GM11168 (cell line): ENCODE results near the gene PRRT4.

Experiments used
- in situ Hi-C: fragments of 300-500 bp; cut with MboI; formaldehyde crosslinking; loops from one replicate; pipeline ENCODE4 v1.12.0; 2022; ENCODE audit warnings: low sequenced_read_pairs; ENCODE audit not compliant: unreplicated experiment

The PRRT4 gene

DNA sequence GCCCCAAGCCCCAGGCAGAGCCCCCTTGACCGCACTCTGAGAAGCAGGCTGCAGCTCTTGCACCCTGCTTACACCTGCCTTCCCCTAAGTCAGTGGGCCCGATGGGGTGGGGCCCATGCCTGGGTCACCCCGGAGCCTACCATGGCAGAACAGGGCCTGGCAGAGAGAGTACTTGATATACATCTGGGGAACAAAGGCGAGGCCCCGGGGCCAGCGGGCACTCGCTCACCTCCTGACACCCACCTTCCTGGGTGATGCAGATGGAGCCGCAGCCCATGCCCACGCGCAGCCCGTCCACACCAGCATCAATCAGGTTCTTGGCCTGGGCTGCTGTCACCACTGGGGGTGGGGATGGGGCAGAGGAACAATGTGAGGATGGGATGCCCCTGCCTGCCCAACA is 34.9 kb upstream of the PRRT4 start:
- in situ Hi-C loops, result no loop called here

DNA sequence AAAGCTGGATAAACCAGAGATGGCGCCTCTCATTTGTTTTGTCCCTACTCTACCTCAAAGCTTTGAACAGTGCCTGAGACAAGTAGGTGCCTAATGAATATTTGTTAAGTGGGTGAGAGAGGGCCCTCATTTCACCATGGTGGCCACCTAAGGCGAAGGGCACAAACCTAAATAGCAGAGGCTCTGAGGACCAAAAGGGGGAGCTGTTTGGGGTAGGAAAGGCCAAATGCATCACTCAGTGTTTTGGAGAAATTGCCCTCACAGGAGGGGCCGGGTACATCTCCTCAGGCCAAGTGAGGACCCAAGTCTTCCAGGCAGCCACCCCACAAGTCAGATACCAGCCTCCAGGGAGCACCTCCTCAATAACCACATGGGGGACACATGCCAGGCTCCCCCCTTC is 34.3 kb upstream of the PRRT4 start:
- in situ Hi-C loops, result no loop called here

DNA sequence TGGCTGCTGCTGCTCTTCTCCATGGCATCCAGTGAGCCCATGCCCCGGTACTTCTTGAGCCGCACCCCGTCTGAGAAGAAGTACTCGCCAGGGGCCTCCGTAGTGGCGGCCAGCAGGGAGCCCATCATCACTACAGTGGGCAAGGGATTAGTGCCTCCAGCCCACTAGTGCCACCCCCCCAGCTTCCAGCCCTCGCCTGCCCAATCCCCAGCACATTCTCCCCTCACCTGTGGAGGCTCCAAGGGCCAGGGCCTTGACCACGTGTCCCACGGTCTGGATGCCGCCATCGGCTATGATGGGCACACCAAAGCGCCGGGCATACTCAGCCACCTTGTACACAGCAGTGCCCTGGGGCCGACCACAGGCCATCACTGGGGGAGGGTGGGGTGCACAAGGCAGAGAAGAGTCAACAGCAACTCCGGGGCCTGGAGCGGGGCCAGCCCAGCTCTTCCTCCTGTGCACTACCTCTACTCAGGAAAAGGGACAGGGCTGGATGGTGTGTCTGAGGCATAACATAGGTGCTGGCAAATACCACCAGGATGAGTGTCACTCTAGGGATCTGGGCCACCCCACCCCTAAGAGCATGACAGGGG is 33.5 kb upstream of the PRRT4 start:
- in situ Hi-C loops, result no loop called here

DNA sequence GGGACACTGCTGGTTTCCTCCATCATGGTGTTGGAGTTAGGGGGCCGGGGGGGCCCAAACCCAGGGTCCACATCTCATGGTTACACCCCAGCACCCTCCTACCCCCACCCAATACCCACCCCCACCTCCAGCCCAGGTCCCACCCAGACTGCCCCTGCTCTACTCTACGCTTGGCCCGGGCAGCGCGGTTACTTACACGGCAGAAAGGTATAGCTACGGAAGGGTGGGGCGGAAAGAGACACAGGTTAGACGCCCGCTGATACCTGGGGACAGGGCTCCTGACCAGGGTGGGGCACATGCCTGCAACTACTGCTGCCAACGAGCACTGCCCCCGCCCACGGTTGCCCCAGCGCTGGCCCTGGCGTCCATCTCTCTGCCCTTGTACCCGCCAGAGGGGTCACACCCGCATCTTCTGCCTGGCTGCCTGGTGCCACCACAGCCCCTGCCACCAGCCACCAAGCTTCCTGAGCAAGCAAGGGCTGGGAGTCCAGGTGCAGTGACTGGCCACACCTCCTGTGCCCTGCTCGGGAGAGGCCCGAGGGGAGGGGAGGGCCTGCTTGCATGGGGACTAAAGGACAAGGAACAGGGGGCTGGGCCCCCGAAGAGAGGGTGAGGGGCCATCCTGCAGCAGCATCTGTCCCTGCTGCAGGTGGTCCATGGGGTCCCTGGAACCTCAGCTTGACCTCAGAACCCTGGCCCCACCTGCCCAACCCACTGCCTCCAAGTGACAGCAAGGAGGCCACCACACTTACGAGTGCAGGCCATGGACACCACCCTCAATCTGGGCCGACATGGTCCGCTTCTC is 32.2 kb upstream of the PRRT4 start:
- in situ Hi-C loops, result no loop called here

DNA sequence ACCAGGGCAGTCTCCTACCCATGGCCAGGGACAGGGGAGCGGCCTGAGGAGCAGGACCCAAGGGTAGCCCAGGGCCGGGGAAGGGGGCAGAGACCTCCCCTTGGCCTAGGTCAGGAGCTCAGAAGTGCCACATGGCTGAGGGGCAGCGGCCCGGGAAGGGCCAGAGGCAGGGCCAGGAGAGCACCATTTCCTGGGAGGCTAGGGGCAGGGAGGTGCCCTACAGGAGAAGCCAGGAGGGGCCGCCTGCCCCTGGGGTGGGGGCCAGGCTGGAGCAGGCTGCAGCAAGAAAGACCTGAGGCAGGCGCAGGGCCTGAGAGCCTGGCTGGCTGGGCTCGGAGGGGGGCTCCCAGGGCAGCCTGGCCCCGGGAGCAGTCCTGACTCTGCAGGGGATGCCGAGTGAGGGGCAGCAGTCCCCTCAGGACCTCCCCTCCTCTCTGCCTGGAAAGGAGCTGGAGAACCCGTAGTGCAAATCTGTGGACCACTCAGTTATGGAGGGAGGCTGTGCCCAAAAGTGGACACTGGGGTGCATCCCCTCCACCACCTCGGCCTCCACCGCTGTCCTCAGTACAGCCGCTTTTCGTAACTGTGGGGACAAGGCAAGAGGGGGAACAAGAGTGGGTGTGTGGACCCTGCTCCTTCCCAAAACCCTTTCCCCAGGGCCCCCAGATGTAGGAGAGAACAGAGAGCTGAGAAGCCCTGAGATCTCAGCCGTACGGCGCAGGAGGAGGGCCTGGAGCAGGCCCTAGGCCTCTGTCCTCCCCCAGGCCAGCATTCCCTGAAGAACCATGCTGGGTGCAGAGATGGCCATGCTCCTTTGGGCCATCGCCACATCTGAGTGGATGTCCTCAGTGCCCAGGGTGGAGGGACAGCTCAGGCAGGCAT is 31.2 kb upstream of the PRRT4 start:
- in situ Hi-C loops, result no loop called here

DNA sequence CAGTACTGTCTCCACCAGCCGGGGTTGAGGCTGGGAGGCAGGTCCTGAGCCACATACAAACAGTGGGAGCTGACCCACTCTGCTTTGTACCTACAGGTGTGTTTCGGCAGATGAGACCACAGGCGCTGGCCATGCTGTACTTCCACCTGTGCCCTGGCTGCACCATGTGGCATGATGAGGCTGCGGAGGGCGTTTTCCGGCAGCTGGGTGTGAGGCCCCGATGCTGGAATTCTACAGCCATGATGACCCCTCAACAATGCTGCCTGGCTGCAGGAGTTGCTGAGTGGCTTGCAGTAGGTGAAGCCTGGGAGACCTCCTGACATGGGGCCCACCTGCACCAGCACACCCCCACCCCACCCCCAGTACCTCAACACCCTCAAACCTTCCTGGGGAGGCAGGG is 30.3 kb upstream of the PRRT4 start:
- in situ Hi-C loops, result no loop called here

DNA sequence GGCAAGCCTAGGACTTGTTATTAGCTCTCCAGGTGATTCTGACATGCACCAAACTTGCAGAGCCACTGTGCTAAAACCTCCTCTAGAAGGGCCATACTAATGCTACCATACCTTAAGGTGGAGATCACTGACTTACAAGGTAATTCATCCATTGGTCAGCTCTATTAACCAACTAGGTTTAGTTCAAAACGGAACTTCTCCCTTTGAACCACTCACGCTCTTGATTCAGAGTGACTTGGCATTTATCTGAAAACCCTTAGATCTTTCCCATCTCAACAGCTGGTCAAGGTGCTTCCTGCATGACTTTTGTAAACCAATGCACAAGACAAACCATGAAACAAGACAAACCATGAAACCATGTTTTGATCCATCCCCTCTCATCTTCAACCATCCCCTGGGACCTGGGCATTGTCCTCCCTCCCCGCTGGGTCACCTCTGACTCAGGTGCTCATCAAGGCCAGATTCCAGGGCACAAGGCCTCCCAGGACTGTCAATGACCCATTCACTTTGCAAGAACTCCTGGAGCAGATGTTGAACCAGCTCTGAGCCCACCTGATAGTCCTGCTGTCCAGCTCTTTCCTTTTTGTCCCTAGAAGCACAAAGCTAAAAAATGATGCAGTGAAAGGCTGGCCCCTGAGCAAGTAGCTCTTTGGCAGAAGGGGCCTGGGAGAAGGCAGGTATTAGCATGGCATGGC is 29.5 kb upstream of the PRRT4 start:
- in situ Hi-C loops, result no loop called here

DNA sequence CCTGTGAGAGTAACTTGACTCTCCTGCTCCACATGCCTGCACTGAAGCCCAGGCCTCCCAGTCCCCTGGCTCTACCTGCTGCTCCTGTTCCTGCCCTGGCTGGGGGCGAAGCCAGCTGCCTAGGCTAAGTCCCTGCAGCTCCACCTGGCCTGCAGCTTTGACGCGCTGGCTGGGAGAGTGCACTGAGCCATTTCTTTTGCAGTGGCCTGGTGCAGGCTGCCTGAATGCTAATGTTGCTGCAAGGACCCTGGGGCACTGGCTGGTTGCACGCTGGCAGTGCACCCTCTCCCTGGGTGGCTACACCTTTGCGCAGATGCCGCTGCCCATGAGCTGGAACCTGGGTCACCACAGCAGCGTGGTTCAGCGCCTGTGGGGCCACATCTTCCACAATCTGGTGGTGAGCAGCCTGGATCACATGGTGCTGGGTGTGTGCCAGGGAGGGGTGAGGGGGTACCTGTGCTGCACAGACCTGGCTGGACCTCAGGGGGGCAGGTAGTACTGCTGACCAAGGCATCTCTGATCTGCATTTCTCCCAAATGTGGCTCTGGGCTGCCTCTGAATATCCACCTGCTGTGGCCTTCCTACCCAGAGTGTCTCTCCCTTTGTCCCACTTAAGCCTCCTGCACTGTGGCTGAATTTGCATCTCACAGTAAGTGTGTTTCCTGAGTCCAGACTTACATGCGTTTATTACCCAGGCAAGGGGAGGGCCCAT is 28.3 kb upstream of the PRRT4 start:
- in situ Hi-C loops, result no loop called here

DNA sequence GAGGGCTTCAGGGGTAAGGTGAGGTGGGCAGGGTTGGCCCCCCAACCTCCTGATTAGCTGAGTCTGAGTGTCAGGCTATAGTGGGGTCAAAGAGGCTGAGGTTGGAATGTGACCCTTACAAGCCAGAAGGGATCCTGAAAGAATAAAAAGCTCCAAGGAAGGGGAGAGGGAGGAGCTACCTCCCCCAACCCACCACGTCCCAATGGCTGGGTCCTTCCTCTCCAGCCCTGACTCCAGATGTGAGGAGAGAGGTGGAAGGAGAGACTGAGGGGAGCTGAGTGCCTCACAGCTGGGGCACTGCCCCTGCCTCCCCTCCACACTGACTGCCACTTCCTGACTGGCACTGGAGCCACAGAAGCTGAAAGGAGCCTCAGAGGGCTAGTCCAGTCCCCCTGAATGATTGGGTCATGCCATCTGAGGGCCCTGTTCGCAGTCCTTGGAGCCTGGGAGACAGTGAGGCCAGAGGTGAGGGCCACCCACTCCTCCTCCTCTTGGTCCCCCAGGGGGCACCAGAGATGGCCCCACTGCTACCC is 27.7 kb upstream of the PRRT4 start:
- in situ Hi-C loops, result no loop called here

DNA sequence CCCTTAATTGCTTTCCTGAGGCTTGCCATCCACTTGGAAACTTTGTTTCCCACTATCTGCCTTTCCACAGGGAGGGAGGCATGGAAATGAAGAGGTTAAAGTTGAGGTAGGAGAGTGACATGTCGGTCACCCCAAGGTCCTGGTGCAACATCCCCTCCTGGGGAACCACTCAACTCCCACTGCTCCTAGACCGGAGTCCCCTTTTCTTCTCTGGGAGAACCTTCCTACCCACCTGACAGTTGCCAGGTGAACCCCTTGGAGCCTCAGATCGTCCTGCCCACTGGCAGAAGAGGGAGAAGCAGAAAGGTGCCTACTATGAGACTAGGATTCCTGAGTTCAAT is 26.6 kb upstream of the PRRT4 start:
- in situ Hi-C loops, result no loop called here

DNA sequence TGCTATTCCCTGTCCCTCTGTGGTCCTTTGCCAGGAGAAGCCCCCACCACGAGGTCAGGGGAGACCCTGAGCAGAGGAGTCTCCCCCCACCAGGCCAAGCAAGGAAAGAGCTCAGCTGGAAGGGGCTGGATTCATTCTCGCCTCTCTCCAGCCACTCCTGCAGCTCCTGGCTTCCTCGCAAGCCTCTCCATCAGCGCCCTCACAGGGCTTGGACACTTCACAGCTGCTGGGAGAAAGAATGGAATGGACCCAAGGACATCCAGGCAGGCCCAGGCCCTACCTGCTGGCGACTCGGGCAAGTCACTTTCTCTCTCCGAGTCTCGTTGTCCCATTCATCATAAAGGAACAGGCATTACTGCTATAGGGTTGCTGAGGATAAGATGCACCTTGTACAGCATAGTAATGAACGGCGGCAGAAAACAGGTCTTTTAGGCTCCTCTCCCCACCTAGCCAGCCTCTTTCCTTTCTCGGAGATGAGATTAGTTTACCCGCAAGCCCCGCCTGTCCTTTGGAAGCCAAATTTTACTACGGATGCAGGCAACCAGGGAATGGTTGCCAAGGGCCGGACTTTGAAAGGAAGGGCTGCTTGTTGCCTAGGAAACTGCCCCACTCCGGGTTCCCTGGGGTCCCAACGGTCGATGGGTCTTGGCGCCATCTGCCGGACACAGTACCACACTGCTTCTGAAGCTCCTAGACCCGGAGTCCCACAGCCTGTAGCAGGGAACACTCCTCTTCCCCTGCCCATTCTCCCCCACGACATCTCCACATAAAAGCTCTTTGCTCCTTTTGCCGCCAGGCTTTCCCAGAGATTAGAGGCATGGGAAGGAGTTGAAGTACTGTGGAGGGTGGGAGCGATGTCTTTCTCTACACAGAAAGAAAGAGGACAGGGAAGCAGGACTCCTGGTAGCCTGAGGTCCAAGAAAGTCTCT is 26.0 kb upstream of the PRRT4 start:
- in situ Hi-C loops, result no loop called here

DNA sequence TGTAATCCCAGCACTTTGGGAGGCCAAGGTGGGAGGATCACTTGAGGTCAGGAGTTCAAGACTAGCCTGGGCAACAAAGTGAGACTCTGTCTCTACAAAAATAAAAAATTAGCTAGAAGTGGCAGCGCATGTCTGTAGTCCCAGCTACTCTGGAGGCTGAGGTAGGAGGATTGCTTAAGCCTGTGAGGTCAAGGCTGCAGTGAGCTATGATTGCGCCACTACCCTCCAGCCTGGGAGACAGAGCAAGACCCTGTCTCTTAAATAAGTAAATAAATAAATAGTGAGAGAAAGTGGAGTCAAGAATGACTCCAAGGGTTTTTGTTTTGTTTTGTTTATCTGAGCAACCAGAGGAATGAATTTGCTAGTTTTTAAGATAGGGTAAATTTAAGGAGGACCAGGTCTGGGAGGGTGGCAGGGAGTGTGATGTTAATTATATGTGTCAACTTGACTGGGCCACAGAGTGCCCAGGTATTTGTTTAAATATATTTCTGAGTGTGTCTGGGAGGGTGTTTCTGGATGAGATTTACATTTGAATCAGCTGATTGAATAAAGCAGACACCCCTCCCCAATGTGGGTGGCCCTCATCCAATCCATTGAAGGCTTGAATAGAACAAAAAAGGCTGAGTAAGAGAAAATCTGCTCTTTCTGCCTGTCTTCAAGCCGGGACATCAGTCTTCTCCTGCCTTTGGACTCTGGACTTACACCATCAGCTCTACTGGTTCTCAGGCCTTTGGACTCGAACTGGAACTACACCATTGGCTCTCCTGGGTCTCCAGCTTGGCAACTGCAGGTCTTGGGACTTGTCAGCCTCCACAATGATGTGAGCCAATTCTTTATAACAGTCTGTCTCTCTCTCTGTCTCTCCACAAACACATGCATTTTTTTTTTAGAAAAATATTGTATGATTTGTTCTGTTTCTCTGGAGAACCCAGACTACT is 24.8 kb upstream of the PRRT4 start:
- in situ Hi-C loops, result no loop called here

DNA sequence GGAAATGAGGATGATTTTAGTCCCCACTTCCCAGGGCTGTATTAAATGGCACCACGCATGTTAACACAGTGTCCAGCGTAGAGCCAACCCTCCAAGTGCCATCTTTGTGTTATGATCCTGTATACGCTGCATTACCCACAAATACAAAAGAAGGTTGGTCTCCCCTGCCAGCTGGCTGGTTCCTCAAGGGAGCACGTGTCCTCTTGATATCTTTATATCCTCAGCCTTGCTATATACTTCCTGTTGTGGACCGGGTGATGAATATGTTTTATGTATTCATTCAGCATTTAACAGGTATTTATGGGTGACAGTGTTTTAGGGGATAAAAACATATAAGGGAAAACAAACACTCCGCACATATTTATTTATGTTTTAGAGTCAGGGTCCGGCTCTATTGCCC is 23.2 kb upstream of the PRRT4 start:
- in situ Hi-C loops, result no loop called here

DNA sequence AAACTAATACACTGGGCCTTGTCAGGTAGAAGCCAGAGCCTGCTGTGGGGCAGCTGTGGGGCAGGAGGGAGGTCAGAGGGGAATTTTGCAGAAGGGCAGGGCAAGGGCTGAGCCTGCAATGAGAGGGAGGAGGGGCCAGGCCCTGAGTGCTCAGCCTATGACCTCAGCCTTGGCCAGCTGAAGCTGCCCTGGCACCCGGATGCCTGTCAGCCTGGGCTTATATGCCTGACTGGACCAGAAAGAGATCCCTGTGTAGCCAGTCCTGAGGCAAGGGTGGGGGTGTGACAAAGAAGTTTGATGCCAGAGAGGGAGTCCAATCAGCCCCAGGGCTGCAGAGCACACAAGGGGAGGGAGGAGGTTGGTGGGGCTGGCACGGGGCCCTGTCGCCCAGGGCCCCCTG is 22.3 kb upstream of the PRRT4 start:
- in situ Hi-C loops, result no loop called here

DNA sequence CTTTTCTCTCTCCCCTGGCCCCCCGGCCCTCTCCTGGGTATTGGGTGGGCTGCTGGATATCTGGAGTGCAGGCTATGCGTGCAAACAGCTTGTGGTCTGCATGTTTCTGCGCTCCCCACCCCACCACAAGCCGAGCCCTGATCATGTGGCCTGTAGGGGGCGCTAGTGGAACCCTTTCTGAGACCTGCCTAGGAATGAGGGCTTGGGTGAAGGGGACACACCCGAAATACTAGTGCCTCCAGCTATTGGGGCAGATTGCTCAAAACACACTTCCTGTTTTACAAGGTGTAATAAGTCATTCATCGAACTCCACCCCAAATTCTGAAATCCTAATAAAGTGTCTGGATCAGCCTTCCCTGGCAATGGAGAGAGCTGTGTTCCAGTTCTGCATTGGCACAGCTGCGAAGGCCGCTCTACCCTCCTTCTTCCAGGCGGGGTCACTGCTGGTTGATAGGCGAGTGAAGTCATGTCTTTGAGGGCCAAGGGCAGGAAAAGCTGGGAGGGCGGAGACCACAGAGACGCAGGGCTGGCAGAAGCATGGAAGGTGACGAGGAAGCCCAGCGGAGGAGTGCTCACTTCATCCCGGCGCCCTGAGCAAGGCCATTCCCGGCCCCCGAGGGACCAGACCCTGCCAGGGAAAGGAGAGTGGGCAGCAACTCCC is 19.8 kb upstream of the PRRT4 start:
- in situ Hi-C loops, result no loop called here

DNA sequence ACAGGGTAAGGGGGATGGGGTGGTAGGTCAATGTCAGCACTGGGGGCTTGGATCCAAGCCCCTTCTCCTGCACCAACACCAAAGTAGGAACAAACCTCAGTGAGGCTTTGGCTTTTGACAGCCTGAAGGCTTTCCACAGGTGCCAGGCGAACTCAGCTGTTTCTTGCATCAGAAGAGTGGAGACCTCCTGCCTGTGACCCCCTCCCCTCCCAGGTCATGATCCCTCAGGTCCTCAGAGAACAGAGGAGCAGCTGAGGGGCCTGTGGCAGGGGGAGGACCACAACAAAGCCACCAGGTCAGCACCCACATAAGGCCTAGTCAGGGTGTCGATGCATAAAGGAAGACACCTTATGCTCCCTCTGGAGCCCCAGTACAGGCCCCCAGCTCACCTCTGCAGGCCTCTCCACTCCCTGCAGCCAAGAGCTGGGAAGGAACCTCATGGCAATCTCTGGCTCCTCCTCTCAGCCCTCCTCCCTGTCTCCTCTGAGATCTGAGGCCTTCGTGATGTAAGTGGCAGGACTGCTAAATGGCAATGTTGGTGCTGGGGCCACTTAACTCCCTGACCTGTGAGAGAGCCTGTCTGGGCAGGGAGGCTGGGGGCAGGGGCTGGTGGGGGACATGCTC is 19.1 kb upstream of the PRRT4 start:
- in situ Hi-C loops, result no loop called here
